AG20443 (cell line): Measurements from ENCODE around the gene PROCR.
"Not testable (repeated sequence)": the region's sequence is repeated elsewhere in the genome, so short reads cannot be mapped to it uniquely, and the experiment has no call there.

Source experiments
- DNase-seq: peaks from one replicate; pipeline ENCODE4 v3.0.0; 2012; ENCODE audit warnings: low spot score, mixed read lengths

The PROCR gene

DNA sequence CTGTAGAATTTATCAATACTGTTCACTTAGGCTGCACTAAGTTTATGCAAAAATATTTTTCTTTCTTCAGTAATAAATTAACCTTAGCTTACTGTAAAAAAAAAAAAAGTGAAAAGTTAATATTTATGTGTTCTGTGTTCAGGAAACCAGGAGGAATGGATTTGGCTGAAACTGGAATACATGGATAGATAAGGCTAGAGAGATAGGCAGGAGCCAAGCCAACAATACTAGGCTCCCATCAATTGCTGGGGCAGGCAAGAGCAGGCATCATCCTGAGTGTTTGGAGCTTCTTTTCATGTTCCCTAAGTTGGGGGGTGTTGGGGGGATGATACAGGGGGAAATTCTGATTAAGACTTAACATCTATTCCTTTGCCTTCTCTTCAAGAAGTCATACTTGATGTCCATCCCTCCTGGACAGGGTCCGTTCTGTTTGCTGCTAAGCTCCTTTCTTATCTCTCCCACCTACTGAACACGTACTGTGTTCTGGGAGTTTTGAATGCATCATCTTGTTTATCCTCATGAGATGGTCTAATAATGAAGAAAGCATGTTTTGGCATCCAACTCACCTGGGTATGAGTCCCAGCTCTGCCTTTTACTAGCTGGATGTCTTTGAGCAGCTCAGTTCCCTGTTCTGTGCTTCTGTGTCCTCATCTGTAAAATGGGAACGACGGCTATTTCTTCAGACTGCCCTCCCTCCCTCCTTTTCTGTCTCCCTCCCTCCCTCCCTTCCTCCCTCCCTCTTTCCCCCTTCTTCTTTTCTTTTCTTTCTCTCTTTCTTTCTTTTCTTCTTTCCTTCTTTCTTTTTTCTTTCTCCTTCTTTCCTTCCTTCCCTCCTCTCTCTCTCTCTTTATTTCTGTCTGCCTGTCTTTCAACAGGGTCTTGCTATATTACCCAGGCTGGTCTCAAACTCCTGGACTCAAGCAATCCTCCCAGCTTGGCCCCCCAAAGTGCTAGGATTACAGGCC lies 6.4 kb upstream of the PROCR start:
- DNase-seq: no peak

- no peak for DNase-seq
These were observed 5.5 kb upstream of the PROCR start for GRCh38 chr20:35166242-35166830.

GRCh38 chr20:35167787-35168186 lies 4.1 kb upstream of the PROCR start:
- DNase-seq: no peak

DNA sequence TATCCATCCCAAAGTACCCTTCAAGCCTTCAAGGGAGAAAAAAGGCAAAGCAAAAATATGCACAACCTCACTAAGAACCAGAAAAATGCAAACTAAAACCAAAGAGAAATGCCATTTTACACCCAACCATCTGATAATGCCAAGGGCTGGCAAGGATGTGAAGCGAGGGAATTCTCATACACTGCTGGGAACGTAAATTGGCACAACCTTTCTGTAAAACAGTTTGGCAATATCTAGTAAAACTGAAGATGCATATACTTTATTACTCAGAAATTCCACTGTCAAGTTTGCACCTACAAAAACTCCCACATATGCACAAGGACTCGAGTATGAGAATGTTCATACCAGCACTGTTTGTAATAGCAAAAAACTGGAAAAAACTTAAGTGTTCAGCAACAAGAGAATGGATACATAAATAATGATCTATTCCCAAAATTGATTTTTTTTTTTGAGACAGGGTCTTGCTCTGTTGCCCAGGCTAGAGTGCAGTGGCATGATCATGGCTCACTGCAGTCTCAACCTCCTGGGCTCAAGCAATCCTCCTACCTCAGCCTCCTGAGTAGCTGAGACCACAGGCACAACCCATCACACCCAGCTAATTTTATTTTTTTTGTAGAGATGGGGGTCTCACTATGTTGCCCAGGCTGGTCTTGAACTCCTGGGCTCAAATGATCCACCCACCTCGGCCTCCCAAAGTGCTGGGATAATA lies 3.0 kb upstream of the PROCR start:
- DNase-seq: not testable (repeated sequence)

DNA sequence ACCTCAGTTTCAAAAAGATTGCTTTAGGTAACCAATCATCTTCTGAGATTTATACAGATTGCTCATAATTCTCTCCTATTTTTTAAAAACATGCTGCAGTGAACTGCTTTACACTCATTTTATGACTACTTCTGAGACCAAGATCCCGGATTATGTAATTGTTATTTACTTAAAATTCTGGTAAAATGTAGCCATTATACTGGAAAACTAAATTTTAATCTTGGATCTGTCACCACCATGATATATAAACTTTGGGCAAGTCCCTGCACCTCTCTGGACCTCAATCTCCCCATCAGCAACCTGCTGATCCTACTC lies 477 bp upstream of the PROCR start:
- no peak for DNase-seq

GRCh38 chr20:35172434-35172806 lies 548 bp downstream of the PROCR start:
- no peak for DNase-seq

GRCh38 chr20:35173576-35174192 lies 1.8 kb downstream of the PROCR start:
- no peak for DNase-seq

GRCh38 chr20:35174458-35175216 lies 2.8 kb downstream of the PROCR start:
- DNase-seq: peak; percentile 69

GRCh38 chr20:35176132-35176531 lies 4.3 kb downstream of the PROCR start:
- no peak for DNase-seq

DNA sequence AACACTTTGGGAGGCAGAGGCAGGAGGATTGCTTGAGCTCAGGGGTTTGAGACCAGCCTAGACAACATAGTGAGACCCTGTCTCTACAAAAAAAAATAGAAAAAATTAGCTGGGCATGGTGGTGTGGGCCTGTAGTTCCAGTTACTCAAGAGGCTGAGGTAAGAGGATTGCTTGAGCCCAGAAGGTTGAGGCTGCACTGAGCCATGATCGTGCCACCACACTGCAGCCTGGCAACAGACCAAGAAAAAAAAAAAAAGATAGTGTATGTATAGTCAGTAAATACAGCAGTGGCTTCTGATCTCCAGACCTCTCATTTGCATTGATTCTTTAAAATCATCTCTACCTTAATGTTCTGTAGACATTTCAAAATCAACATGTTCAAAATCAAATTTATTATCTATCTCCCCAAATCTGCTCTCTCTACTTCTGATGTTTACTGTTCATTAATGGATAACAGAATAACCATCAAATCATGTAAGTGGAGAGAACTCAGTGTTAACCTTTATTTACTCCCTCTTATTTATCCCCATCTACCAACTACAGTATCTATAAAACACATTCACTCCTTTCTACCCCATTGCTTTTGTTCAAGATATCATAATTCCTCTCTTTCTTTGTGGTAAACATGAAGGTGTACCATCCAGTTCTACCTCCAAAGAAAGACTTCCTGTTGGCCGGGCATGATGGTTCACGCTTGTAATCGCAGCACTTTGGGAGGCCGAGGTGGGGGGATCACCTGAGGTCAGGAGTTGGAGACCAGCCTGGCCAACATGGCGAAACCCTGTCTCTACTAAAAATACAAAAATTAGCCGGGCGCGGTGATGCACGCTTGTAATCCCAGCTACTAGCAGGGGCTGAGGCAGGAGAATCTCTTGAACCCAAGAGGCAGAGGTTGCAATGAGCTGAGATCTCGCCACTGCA lies 7.7 kb downstream of the PROCR start:
- no peak for DNase-seq

- DNase-seq: no peak
These were observed 8.4 kb downstream of the PROCR start for GRCh38 chr20:35180266-35180665.

- DNase-seq: peak; percentile 43
These were observed 9.9 kb downstream of the PROCR start for GRCh38 chr20:35181731-35182130.

GRCh38 chr20:35186691-35187289 lies 14.9 kb downstream of the PROCR start:
- DNase-seq: not testable (repeated sequence)

DNA sequence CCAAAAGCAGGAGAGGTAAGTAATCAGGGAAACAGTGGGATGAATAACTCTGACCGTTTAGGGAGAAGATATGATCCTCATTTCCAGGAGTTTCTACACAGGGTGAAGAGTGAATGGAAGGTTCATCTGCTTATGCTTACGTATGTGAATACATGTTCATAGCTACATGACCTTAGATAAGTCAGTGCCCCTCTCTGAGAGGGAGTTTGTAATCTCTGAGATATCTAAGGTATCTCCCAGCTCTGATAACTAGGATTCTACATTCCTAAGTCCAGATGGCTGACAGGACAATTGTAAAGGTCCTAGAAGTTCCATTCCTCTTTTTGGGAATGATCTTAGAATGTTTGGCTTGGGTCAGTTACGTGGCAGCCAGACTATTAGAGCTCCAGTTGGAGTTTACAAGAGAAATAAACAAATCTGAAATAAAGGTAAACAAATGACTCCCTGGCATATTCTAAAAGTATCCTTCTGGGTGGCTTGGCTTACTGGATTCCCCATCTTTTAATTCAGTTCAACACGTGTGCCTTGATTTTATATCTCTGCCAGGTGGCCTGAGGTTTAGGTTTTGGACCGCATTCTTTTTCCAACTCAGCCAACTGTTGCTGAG lies 15.8 kb downstream of the PROCR start:
- DNase-seq: no peak

DNA sequence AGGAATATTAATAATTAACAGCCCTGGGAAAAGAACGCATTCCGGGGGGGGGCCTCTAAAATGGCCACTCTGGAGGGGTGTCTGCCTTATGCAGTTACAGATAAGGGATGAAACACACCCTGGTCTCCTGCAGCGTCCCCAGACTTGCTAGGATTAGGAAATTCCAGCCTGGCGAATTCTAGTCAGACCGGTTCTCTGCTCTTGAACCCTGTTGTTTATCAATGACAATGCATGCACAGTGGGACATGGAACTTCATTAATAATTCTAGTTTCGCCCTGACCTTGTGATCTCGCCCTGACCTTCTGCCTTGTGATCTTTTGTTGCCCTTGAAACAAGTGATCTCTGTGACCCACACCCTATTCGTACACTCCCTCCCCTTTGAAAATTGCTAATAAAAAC lies 17.4 kb downstream of the PROCR start:
- DNase-seq: not testable (repeated sequence)

- no peak for DNase-seq
These were observed 18.7 kb downstream of the PROCR start for GRCh38 chr20:35190556-35190955.

DNA sequence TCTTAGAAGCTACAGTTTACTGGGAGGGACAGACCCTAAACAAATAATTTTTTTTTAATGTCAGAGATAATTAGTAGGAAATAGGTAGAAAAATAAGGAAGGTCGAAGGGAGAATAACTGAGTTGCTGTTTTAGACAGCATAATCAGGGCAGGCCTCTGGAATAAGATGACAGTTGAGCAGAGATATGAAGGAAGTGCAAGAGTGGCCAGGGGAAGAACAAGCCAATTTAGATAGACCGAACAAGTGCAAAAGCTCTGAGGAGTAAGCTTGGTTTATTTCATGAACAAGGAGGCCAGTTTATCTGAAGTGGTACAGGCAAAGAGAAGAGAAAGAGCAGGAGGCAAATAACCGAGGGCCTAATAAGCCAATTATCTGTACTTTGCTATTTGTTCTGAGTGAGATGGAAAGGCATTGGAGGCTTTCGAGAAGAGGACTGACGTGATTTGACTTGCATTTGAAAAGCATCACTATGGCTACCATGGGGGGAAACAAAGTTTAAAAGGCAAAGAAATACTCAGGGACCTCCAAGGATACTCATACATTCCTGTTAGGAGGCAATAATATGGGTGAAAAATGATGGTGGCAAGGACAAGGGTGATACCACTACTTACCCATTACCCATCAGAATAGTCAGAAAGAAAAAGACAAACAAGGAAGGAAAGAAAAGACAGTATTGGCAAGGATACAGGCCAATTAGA lies 19.7 kb downstream of the PROCR start:
- DNase-seq: no peak

DNA sequence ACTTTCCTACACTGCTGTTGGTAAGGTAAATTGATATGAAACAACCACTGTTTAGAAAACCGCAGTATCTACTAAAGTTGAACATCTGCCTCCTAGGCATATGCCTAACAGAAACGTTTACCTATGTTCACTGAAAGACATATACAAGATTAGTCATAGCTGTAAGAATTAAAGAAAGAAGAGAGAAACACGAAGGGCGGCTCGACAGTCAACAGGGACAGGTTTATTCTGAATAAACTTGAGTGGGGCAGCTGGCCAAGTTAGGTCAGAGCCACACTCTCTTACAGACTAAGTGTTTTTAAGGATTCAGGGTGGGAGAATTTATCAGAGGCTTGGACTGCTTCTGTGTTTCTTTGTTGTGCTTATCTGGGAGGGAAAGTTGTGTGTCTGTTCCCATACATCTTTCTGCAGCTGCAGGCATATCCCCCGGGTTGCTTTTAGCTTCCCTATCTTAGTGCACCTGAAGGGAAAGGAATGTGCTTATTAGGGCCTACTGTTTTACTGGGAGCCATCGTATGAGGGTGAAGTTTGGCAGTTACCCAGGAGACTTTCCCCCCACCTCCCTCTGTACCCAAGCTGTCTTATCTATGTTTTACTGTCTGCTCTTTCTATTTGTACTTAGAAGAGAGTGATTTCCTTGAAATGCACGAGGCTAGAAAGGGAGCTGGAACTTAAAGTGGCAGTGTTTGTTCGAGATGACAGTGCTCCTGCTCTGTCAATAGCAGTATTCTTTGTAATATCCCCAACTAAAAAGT lies 20.4 kb downstream of the PROCR start:
- no peak for DNase-seq
